ENCODE results near the gene TALDO1.

GRCh38 chr11:782264-783174 lies 35.3 kb downstream of the TALDO1 start:
- TF ChIP-seq SP1 (IDR thresholded peaks at IDR 0.05; ENCODE audit: low read depth, low read length) (no peak), CTCF (IDR thresholded peaks at IDR 0.05 in 2 of 3, conservative IDR thresholded peaks at IDR 0.05 in 1 of 3; ENCODE audit: control insufficient read depth in 2 of 3, extremely low read depth in 1 of 3, insufficient read depth in 1 of 3, low read depth in 3 of 3, low read length in 3 of 3) (no peak)

All from GM12878 (cell line).